Measurements from ENCODE around the gene NRXN3.

NRXN3 gene

GRCh38 chr14:79660053-79660939, 1490.1 kb downstream of the NRXN3 start:
- no peak for DNase-seq

- no peak for DNase-seq
Observed at GRCh38 chr14:79661752-79662151, 1491.6 kb downstream of the NRXN3 start.

- no peak for DNase-seq
Observed at GRCh38 chr14:79663453-79663852, 1493.3 kb downstream of the NRXN3 start.

DNA sequence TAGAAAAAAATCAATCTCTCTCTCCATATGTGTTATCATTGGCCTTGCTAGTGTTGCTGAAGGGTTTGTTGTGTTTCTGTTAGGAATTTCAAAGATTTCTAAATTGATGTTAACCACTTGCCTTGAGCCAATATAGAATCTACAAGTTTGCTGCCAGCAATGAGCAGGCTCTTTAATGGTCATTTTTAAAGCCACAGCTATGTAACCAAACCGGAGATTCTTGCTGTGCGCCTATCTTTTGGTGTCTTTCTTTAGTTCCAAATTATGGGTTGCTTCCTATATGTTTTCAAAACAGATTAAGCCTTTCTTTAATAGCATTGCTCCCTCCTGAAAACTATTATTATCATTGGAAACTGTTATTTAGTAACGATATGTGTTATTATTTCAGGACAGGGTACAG, 1495.4 kb downstream of the NRXN3 start:
- no peak for DNase-seq

GRCh38 chr14:79668951-79669350, 1498.8 kb downstream of the NRXN3 start:
- no peak for DNase-seq

GRCh38 chr14:79670811-79671210, 1500.6 kb downstream of the NRXN3 start:
- no peak for DNase-seq

- no peak for DNase-seq
Observed at GRCh38 chr14:79680087-79680486, 1509.9 kb downstream of the NRXN3 start.

- no peak for DNase-seq
Observed at GRCh38 chr14:79686196-79686595, 1516.0 kb downstream of the NRXN3 start.

DNA sequence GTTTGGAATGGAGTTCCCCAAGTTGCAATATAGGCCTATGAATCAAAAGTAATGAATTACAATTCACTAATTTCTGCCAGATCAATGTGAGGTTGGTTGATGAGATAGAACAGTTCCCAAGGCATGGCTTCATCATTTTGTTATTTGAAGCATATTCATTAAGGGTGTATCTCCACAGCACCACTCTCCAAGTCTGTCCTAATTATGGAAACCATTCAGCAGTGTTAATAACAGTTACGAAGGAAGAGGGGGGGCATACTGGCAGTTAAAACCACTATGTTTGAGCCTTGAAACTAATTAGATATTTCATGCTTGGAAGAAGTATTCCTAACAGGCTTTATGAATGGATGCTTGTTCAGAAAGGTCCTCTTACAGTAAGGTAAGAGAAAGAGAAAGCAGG, 1520.8 kb downstream of the NRXN3 start:
- no peak for DNase-seq

GRCh38 chr14:79693935-79694334, 1523.8 kb downstream of the NRXN3 start:
- DNase-seq: no peak

DNA sequence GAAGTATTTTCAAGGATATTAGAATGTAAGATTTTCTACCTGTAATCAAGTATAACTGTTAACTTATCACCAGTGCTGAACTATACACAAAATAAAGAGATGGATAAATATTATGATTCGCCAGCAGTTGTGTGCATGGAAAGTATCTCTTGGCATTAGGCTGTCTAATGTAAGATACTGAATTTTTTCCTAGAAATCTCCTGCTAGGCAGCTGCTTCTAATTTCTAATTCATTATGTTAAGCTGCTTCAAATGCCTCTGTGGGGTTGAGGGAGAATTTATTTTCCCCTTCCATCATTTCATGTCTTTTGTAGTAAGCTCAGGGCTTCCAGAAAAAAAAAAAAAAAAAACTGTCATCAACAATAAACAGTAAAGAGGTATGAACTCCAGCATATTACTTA, 1525.1 kb downstream of the NRXN3 start:
- no peak for DNase-seq

- no peak for DNase-seq
Observed at GRCh38 chr14:79698298-79698711, 1528.1 kb downstream of the NRXN3 start.

- no peak for DNase-seq
Observed at GRCh38 chr14:79699206-79699605, 1529.0 kb downstream of the NRXN3 start.

- DNase-seq: no peak
Observed at GRCh38 chr14:79701371-79701770, 1531.2 kb downstream of the NRXN3 start.

DNA sequence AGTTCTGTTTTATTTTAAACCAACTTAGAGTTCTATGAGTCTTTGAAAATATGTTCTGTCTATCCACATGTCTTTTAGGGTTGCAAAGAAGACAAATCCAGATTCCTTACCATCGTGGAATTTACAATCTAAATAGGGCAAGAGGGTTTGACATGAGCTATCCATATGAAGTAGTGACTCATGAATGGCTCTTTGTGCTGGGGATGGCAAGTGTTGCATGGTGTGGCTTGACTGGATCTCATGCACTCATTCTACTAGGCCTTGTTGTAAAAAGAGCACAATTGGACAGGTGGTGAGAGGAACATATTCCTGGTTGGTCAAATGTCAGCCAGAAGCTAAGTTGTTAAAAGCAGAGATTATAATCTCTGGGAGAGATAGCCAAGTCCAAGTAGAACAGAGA, 1532.0 kb downstream of the NRXN3 start:
- DNase-seq: no peak

DNA sequence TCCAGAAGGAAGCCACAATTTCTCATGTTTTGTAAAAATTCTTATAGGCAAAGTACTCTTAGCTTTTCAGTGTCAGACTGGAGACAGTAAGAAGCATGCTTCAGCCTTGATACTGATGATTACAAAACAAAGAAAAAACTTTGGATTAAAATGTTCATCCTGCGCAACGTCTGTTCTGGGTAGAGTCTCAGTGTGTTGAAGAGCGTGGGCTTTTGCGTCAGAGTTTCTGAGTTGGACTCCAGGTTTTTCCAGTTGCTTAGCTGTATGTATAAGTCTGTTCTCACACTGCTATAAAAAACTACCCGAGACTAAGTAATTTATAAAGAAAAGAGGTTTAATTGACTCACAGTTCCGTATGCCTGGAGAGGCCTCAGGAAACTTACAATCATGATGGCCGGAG, 1533.0 kb downstream of the NRXN3 start:
- no peak for DNase-seq

- no peak for DNase-seq
Observed at GRCh38 chr14:79704041-79704807, 1534.1 kb downstream of the NRXN3 start.

DNA sequence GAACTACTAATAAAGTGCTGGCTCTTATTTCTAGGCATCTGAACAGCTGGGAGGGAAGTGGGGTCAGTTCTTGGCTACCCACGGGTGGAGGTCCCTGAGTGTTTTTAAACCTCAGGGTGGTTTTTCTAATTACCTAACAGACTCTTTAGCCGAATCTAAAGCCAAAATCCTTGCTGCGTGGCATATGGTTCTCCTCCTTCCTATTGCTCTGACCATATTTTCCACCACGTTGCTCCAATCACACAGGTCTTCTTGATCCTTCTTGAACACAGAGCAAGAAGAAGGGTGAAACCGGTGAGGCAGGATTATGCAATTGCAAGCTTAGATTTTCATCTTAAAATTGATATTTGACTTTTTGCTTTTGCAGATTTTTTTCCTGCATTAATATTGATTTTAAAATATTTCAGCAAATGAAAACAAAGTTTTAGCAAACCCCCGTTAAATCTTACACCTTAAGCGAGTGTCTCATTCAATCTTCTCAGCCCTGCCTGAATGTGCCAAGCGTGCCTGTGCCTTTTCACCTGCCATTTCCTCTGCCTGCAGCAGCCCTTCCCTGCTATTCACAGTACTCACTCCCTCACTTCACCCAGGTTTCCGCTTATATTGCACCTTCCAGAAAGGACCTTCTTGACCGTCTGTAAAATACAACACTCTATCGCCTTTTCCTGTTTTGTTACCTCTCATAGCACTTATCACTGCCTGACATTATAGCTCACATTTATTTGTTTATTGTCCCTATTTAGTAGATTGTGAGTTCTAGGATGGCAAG, 1535.1 kb downstream of the NRXN3 start:
- DNase-seq: no peak

DNA sequence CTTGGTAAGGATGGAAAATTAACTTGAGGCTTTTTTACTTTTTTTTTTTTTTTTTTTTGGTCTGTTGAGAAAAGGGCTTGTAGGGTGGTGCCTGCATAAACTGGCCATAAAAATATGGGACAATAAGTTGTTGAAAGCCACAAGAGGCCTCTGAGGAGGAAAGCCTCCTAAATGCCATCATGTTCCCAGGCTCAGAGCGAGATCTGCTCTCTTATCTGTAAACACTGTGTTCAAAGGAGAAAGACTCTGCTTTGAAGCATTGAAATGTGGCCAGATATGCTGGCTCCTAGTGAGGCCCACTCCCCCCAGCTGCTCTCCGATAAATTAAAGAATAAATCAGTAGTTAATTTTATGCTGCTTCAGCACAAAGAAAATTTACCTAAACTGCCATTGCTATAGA, 1536.2 kb downstream of the NRXN3 start:
- DNase-seq: no peak

GRCh38 chr14:79708426-79709388, 1538.5 kb downstream of the NRXN3 start:
- DNase-seq: no peak

- DNase-seq: no peak
Observed at GRCh38 chr14:79709573-79709972, 1539.4 kb downstream of the NRXN3 start.
